Activated T-helper 2 cell treated with anti-CD3 and anti-CD28 coated beads, Interferon-gamma antibody, Interleukin-2, Interleukin-4, amounts not matched to agents 10 μg/mL and 5 μg/mL and 100 μg/mL, durations not matched to agents 14 hours and 24 hours and 36 hours (primary cell): ENCODE results near the gene PXDC1. TPM values are rescaled to one million over a fixed set of nuclear protein-coding genes. Genes with fewer than 3 reads are reported as not detected.
"Not testable (repeated sequence)": the region's sequence is repeated elsewhere in the genome, so short reads cannot be mapped to it uniquely, and the experiment has no call there.

Experiments
- DNase-seq: peaks from one replicate; pipeline ENCODE4 v3.0.0; 2021; ENCODE audit warnings: low spot score
- H3K27ac Mint-ChIP-seq: one replicate; pipeline ENCODE4 v1.8.0; 2021; ENCODE audit warnings: mixed read lengths
- H3K27me3 Mint-ChIP-seq: one replicate; pipeline ENCODE4 v1.8.0; 2021; ENCODE audit warnings: low read depth, mixed read lengths
- H3K36me3 Mint-ChIP-seq: one replicate; pipeline ENCODE4 v1.8.0; 2021; ENCODE audit warnings: low read depth, mixed read lengths
- H3K4me1 Mint-ChIP-seq: one replicate; pipeline ENCODE4 v1.8.0; 2021; ENCODE audit warnings: low read depth, mixed read lengths
- H3K4me3 Mint-ChIP-seq: one replicate; pipeline ENCODE4 v1.8.0; 2021; ENCODE audit warnings: low read depth, mild to moderate bottlenecking, moderate library complexity, mixed read lengths
- H3K9me3 Mint-ChIP-seq: one replicate; pipeline ENCODE4 v1.8.0; 2021; ENCODE audit warnings: mixed read lengths
- intact Hi-C: fragments of 100-400 bp; cut with micrococcal nuclease; formaldehyde crosslinking; loops from one replicate; pipeline ENCODE4 v1.15.1; 2023
- total RNA-seq: library from RNA; stranded (reverse); gene quantifications from 2 replicates; pipeline ENCODE4 v1.2.3, GENCODE V29; 2022

PXDC1 gene
- total RNA-seq, 1 donor from 2014 or later = 1.1 TPM

GRCh38 chr6:3764516-3765335 lies 13.2 kb upstream of the PXDC1 start:
- Mint-ChIP-seq H3K27me3 (peaks cover 8% of the 10 kb centered on the region), H3K9me3 (no peaks in the 10 kb centered on the region), H3K4me3 (no peak overlapping the region), H3K36me3 (no peaks in the 10 kb centered on the region), H3K27ac (no peak overlapping the region), H3K4me1 (peaks cover 3% of the 10 kb centered on the region)
- DNase-seq = no peak
- intact Hi-C loops = no loop called here

- H3K4me1 Mint-ChIP-seq = no peaks in the 10 kb centered on the region
- H3K27me3 Mint-ChIP-seq = peaks cover 10% of the 10 kb centered on the region
- no peak overlapping the region for H3K27ac Mint-ChIP-seq
- no peak for DNase-seq
- H3K36me3 Mint-ChIP-seq = no peaks in the 10 kb centered on the region
- H3K4me3 Mint-ChIP-seq = no peak overlapping the region
- no peaks in the 10 kb centered on the region for H3K9me3 Mint-ChIP-seq
- intact Hi-C loops = no loop called here
Measured at GRCh38 chr6:3762852-3763251, 11.3 kb upstream of the PXDC1 start.

GRCh38 chr6:3762359-3762758 lies 10.8 kb upstream of the PXDC1 start:
- intact Hi-C loops = no loop called here
- no peaks in the 10 kb centered on the region for H3K36me3 Mint-ChIP-seq
- H3K9me3 Mint-ChIP-seq = no peaks in the 10 kb centered on the region
- H3K4me3 Mint-ChIP-seq = no peak overlapping the region
- peaks cover 10% of the 10 kb centered on the region for H3K27me3 Mint-ChIP-seq
- no peak overlapping the region for H3K27ac Mint-ChIP-seq
- no peak for DNase-seq
- H3K4me1 Mint-ChIP-seq = no peaks in the 10 kb centered on the region

GRCh38 chr6:3761989-3762270 lies 10.4 kb upstream of the PXDC1 start:
- no peaks in the 10 kb centered on the region for H3K9me3 Mint-ChIP-seq
- H3K36me3 Mint-ChIP-seq = no peaks in the 10 kb centered on the region
- no peak for DNase-seq
- no peak overlapping the region for H3K4me3 Mint-ChIP-seq
- intact Hi-C loops = no loop called here
- H3K4me1 Mint-ChIP-seq = no peaks in the 10 kb centered on the region
- peaks cover 10% of the 10 kb centered on the region for H3K27me3 Mint-ChIP-seq
- no peak overlapping the region for H3K27ac Mint-ChIP-seq

- no peaks in the 10 kb centered on the region for H3K4me1 Mint-ChIP-seq
- H3K4me3 Mint-ChIP-seq = no peak overlapping the region
- DNase-seq = no peak
- peaks cover 15% of the 10 kb centered on the region for H3K27me3 Mint-ChIP-seq
- no peak overlapping the region for H3K27ac Mint-ChIP-seq
- intact Hi-C loops = no loop called here
- no peaks in the 10 kb centered on the region for H3K36me3 Mint-ChIP-seq
- H3K9me3 Mint-ChIP-seq = no peaks in the 10 kb centered on the region
Measured at GRCh38 chr6:3759646-3760232, 8.2 kb upstream of the PXDC1 start.

GRCh38 chr6:3758842-3759144 lies 7.3 kb upstream of the PXDC1 start:
- Mint-ChIP-seq H3K4me1 (no peaks in the 10 kb centered on the region), H3K9me3 (no peaks in the 10 kb centered on the region), H3K4me3 (no peak overlapping the region), H3K36me3 (no peaks in the 10 kb centered on the region), H3K27me3 (peaks cover 21% of the 10 kb centered on the region), H3K27ac (no peak overlapping the region)
- intact Hi-C loops = no loop called here
- DNase-seq = no peak

GRCh38 chr6:3757998-3758841 lies 6.7 kb upstream of the PXDC1 start:
- H3K36me3 Mint-ChIP-seq, H3K27ac Mint-ChIP-seq, H3K9me3 Mint-ChIP-seq, H3K4me3 Mint-ChIP-seq, H3K4me1 Mint-ChIP-seq, intact Hi-C loops, DNase-seq: not testable (repeated sequence)
- peaks cover 26% of the 10 kb centered on the region for H3K27me3 Mint-ChIP-seq

- peaks cover 36% of the 10 kb centered on the region for H3K27me3 Mint-ChIP-seq
- intact Hi-C loops = no loop called here
- no peaks in the 10 kb centered on the region for H3K9me3 Mint-ChIP-seq
- H3K36me3 Mint-ChIP-seq = no peaks in the 10 kb centered on the region
- H3K27ac Mint-ChIP-seq = no peak overlapping the region
- peaks cover 2% of the 10 kb centered on the region for H3K4me1 Mint-ChIP-seq
- no peak overlapping the region for H3K4me3 Mint-ChIP-seq
- no peak for DNase-seq
Measured at GRCh38 chr6:3757241-3757641, 5.7 kb upstream of the PXDC1 start.

GRCh38 chr6:3756546-3756945 lies 5.0 kb upstream of the PXDC1 start:
- H3K27ac Mint-ChIP-seq = no peak overlapping the region
- no peak overlapping the region for H3K4me3 Mint-ChIP-seq
- no peak for DNase-seq
- peaks cover 2% of the 10 kb centered on the region for H3K4me1 Mint-ChIP-seq
- no peaks in the 10 kb centered on the region for H3K36me3 Mint-ChIP-seq
- no peaks in the 10 kb centered on the region for H3K9me3 Mint-ChIP-seq
- intact Hi-C loops = no loop called here
- H3K27me3 Mint-ChIP-seq = peaks cover 36% of the 10 kb centered on the region

- peaks cover 2% of the 10 kb centered on the region for H3K4me1 Mint-ChIP-seq
- H3K36me3 Mint-ChIP-seq = no peaks in the 10 kb centered on the region
- H3K27ac Mint-ChIP-seq = no peak overlapping the region
- peaks cover 36% of the 10 kb centered on the region for H3K27me3 Mint-ChIP-seq
- H3K4me3 Mint-ChIP-seq = no peak overlapping the region
- intact Hi-C loops = no loop called here
- no peak for DNase-seq
- H3K9me3 Mint-ChIP-seq = no peaks in the 10 kb centered on the region
Measured at GRCh38 chr6:3755637-3756545, 4.4 kb upstream of the PXDC1 start.

GRCh38 chr6:3754776-3755175 lies 3.3 kb upstream of the PXDC1 start:
- Mint-ChIP-seq H3K27me3 (peaks cover 43% of the 10 kb centered on the region), H3K9me3 (no peaks in the 10 kb centered on the region), H3K27ac (no peak overlapping the region), H3K4me1 (peaks cover 2% of the 10 kb centered on the region), H3K36me3 (no peaks in the 10 kb centered on the region), H3K4me3 (no peak overlapping the region)
- intact Hi-C loops = no loop called here
- DNase-seq = no peak

- H3K27ac Mint-ChIP-seq, H3K9me3 Mint-ChIP-seq, H3K4me1 Mint-ChIP-seq, H3K4me3 Mint-ChIP-seq, H3K36me3 Mint-ChIP-seq, DNase-seq, intact Hi-C loops: not testable (repeated sequence)
- peaks cover 47% of the 10 kb centered on the region for H3K27me3 Mint-ChIP-seq
Measured at GRCh38 chr6:3754032-3754725, 2.7 kb upstream of the PXDC1 start.
